Fibroblast of mammary gland (primary cell): ENCODE measurements around the gene MRPS18B.

Source experiments
- DNase-seq: peaks from one replicate; pipeline ENCODE4 v3.0.0-alpha.2; 2010; ENCODE audit warnings: low read depth
- H3K4me3 ChIP-seq: 2 replicates; pipeline ENCODE4 v1.5.1; 2011; ENCODE audit warnings: low read depth, mild to moderate bottlenecking, low read length, moderate library complexity; ENCODE audit not compliant: control insufficient read depth
- CTCF ChIP-seq: conservative IDR thresholded peaks from 2 replicates; pipeline ENCODE4 v1.5.1; 2011; ENCODE audit warnings: low read depth, low read length, inconsistent platforms; ENCODE audit not compliant: control insufficient read depth, insufficient read depth

MRPS18B gene

GRCh38 chr6:30572148-30572547 is 45.5 kb upstream of the MRPS18B start:
- peak overlapping the region; percentile 92 for H3K4me3 ChIP-seq
- no peak for TF ChIP-seq CTCF
- no peak for DNase-seq

DNA sequence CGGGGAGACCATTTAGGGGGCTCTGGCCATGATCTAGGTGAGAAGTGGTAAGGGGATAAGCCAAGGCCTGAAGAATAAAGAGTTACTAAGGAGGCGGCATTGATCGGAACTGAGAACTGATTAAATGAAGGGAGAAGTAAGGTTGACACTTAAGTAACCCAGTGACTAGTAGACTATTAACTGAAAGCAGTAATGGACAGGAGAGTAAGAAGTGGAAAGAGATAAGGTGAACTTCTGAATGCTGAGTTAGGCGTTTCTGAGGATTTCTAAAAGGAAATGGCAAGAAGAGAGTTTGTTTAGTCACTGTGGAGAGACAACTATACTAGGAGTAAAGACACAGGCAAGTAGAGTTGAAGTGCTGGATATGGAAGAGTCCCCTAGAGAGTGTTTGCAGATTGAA is 44.5 kb upstream of the MRPS18B start:
- no peak for DNase-seq
- no peak for TF ChIP-seq CTCF
- H3K4me3 ChIP-seq = no peak overlapping the region

- DNase-seq = no peak
- TF ChIP-seq CTCF = no peak
- no peak overlapping the region for H3K4me3 ChIP-seq
Observed at GRCh38 chr6:30578051-30578450, 39.6 kb upstream of the MRPS18B start.

DNA sequence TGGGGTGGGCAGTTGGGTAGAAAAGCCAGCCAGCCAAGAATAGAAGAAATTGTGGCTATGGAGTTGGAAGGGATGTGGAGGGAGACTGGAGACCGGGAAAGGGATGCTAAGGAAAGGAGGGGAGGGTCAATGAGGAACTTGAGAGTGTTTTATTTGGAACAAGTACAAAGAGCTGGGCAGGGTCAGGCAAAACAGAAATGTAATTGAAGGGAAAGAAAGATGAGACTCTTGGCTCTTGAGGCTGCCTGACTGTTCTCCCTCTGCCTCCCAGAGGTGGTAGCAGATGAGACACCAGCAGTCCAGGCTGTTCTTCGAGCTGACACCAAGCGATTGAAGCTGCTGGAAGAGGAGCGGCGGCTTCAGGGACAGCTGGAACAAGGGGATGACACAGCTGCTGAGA is 33.7 kb upstream of the MRPS18B start:
- no peak for TF ChIP-seq CTCF
- H3K4me3 ChIP-seq = no peak overlapping the region
- no peak for DNase-seq

- TF ChIP-seq CTCF = no peak
- no peak for DNase-seq
- no peak overlapping the region for H3K4me3 ChIP-seq
Observed at GRCh38 chr6:30589754-30590358, 27.8 kb upstream of the MRPS18B start.

DNA sequence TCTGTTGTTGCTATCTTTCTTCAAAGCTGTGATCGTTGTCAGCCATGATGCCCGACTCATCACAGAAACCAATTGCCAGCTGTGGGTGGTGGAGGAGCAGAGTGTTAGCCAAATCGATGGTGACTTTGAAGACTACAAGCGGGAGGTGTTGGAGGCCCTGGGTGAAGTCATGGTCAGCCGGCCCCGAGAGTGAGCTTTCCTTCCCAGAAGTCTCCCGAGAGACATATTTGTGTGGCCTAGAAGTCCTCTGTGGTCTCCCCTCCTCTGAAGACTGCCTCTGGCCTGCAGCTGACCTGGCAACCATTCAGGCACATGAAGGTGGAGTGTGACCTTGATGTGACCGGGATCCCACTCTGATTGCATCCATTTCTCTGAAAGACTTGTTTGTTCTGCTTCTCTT is 27.1 kb upstream of the MRPS18B start:
- DNase-seq = peak; percentile 23
- TF ChIP-seq CTCF = no peak
- H3K4me3 ChIP-seq = no peak overlapping the region

DNA sequence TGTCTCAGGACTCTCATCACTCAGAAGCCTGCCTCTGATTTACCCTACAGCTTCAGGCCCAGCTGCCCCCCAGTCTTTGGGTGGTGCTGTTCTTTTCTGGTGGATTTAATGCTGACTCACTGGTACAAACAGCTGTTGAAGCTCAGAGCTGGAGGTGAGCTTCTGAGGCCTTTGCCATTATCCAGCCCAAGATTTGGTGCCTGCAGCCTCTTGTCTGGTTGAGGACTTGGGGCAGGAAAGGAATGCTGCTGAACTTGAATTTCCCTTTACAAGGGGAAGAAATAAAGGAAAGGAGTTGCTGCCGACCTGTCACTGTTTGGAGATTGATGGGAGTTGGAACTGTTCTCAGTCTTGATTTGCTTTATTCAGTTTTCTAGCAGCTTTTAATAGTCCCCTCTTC is 26.6 kb upstream of the MRPS18B start:
- no peak overlapping the region for H3K4me3 ChIP-seq
- TF ChIP-seq CTCF = no peak
- DNase-seq = peak; percentile 72
